Regular cardiac myocyte (primary cell): ENCODE data around the gene MACROH2A2. TPM values are rescaled to one million over a fixed set of nuclear protein-coding genes. Genes with fewer than 3 reads are reported as not detected.

Source experiments
- total RNA-seq: library from RNA; depleted of rRNA; stranded (reverse); fragments of >200 nt; gene quantifications from 2 replicates; pipeline ENCODE4 v1.2.3, GENCODE V29; 2014

MACROH2A2 gene
- total RNA-seq, result 2.9 and 7.9 TPM in 2 replicates

DNA sequence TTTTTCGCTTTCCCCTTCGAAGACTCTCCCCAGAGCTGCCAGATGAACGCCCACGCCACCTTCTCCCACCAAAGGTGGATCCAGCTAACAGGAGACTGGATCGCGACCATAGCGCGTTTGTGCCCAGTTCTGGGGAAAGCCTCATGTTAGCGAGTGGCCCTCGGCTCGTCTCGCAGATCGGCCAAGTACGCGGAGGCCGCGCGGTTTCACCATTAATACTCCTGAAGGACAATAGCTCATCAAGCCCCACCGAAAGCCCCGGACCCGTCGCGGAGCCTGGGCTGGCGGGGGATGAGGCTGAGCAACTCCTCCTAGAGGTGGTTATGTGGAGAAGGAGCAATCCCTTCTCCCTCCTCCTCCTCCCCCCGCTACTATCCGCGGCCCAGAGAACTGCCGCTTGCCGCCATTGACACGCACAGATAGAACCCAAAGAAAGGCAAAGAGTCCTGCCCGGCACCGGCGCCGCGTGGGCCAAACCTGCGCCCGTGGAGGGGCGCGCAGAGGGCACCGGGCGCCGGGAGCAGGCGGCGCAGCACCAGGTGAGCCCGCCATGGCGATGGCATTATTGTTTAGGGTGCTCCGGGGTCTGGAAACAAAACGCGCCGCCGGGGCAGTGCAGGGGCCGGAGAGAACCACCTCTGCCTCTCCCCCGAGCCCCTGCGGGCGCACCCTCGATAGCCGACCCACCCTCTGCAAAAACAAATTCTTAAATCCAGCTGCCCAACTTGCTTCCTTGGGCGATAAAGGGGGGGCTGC lies at the start of gene MACROH2A2:
Gene MACROH2A2 (plus strand): TSS at position 385 of the 756 bp plus-strand sequence. CDS start 22,813 bp downstream, outside the sequence.

DNA sequence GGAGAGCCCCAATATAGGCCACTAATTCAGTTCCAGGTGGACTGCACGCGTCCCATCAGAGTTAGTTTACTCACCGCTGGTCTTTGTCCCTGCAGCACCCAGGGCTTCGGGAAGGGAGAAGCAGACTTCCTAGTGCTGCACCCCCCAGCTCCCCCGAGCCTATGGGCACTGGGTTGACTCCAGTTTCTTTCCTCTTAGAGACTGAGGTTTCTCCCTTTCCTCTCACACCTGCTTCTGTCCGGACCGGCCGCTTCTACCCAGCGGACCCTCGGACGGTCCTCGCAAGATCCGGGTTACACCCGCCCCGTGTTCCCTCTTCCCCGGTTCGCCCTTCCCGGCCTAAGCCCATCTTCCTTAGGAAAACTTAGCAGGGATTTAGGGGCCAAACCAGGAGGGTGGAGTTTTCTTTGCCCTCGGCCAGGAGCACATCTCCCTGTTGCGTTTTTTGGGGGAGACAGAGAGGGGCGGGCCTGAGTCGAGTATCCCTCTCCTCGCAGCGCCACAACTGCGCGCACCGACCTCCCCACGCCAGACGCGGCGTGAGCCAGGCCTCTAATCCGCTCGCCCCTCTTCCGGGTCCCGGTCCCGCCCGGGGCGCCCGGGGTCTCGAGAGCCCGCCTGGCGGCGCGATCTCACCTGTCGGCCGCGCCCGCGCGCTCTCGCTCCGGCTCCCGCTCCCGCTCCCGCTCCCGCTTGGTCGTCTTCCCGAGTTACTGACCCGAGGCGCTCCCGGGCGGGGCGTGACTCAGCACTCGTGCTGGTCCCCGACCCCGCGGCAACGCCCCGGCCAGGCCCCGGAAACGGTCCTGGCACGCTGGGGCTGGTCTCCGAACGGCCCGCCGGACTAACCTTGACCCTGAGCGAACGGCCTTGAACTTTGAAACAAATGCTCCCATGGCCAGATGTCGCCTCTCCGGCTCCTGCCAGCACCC lies 79.7 kb downstream of the MACROH2A2 start, which contains the start of gene AIFM2:
Gene AIFM2 (minus strand): TSS at position 728 of the 932 bp plus-strand sequence. CDS start 8,741 bp downstream, outside the sequence.

DNA sequence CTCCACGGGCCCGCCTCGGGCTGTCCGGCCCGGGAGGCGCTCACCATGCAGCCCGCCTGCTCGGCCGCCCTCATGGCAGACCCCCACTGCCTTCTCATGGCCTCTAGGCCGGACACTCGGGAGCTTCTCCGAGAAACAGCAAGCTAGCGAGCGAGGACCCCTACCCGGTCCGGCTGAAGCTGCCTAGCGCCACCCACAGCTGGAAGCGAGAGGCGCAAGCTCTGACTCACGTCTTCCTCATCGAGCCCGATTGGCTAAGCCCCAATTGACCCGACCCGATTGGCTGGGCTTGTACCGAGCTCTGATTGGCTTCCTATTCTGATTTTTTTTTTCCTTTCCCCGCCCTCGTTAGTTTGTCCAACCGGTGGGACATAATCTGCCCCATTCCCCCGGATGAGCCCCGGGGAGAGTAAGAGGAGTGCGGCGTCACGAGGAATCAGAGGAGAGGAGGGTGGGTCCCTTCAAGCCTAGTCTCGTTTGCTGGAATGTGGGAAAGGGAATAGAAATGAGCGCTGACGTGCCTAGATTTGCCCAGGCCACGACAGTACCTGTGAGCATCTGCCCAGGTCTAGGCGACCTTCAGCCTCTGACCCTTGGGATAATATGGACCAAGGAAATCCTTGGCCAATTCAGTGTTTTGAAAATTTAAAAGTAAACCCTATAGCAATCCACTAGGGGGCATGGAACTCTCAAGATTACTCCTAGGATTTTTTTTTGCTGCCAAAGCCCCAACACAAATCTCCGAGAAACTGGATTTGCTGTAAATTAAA lies 94.0 kb downstream of the MACROH2A2 start, which contains the start of gene TYSND1:
Gene TYSND1 (minus strand): TSS at position 212 of the 770 bp plus-strand sequence. CDS start 114 bp downstream, at position 98.

Other genes starting within 250 kb of the MACROH2A2 start
- gene AIFM2, start 80.0 kb downstream of the MACROH2A2 start, total RNA-seq, result 6.8 and 7.9 TPM in 2 replicates
- 7.9 and 11.3 TPM in 2 replicates for gene TYSND1, start 93.9 kb downstream of the MACROH2A2 start, total RNA-seq
- 279 and 328 TPM in 2 replicates for gene SAR1A, start 117.7 kb downstream of the MACROH2A2 start, total RNA-seq
- 193 and 244 TPM in 2 replicates for gene PPA1, start 180.6 kb downstream of the MACROH2A2 start, total RNA-seq
- gene NPFFR1, start 231.2 kb downstream of the MACROH2A2 start, total RNA-seq, result under 0.01 TPM in 1 of 2 replicates, not detected in the other